Measurements from ENCODE around the gene LHX5.
"Not testable (repeated sequence)": the region's sequence is repeated elsewhere in the genome, so short reads cannot be mapped to it uniquely, and the experiment has no call there.

LHX5 gene
- total RNA-seq: 0 to 0.07 (median 0) reads per million in 18 experiments

DNA sequence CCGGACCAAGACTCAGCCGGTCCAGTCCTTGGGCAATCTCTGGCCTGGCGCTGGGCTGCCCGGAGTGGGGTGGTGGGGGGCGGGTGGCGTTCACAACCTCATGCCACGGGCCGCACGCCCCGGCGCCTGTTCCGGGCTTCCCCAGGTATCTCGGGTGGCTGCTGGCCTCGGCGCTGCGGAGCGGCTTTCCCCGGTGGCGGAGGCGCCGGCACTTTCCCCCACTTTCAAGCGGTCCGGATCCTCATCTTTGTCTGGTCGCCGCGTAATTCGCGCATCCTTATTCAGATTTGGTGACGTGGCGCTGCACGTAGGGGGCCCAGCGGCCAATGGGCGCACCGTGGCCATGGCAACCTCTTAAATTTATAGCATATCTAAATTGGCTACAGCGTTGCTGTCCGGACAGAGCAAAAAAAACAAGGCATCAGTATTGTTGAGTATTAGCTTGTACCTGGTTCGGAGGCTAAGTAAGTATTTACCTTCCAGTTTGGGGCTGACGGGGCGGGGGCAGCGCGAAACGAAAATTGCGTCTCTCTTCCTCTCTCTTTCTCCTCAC, at the start of gene LHX5:
Gene LHX5, minus strand, starts transcription at position 253 of the 553 bp plus-strand sequence. CDS start 373 bp downstream, outside the sequence.
- no peak for DNase-seq

DNA sequence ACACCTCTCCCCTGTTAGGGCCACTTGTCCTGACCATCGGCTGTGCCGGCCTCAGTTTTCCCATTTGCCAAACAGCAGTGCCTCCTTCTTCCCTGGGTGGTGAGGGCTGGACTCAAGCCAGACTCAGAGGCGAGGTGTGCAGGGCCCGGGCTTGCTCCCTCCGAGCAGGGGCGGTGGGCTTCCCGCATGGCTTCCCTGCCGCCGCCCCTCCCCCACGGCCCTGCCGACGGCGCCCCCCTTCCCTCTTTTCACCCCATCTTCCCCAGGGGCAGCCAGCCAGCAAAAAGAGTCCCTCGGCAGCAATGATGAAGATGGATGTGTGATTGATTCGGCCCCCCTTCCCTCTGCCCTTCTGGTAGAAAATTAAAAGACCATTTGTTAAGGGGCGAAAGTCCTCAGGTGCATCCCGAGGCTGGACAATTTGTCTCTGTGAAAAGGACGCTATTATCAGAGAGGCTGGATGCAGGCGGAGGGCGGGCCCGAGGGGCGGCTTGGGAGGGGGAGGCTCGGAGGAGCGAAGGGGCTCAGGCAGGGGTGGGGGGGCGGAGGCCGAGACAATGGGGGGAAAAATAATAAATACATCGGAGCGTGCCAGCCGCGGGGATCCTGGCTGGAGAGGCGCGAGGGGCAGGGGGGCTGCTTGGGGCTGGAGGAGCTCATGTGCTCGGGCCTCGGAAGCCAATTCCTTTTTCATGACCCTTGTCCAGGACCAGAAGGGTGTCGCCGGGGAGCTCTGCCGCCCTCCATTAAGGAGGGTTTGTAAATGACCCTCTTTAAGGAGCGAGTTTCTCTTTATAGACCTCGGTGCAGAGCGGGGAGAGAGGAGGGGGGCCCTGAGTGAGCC, 48.0 kb upstream of the LHX5 start:
- no peak for DNase-seq

- DNase-seq: no peak
These were observed 43.6 kb upstream of the LHX5 start for GRCh38 chr12:113515082-113515856.

GRCh38 chr12:113514602-113515001, 42.9 kb upstream of the LHX5 start:
- DNase-seq: no peak

DNA sequence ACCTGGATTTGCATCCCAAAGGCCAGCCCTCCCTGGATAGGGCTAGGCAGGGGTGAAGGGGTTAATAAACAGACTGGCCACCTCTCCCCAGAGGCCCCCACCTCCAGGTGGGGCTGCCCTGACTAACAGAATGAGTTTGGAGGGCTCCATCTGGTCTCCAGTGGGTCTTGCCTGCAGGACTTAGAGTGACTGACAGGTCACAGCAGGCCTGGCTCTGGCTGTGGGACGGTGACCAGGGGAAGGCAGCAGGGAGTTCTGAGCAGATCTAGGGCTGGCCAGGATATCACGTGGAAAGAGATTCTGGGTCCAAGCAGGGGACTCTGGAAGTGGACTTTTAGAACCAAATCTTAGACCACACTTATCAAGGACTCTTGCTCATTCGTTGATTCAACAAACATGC, 40.9 kb upstream of the LHX5 start:
- DNase-seq: no peak

DNA sequence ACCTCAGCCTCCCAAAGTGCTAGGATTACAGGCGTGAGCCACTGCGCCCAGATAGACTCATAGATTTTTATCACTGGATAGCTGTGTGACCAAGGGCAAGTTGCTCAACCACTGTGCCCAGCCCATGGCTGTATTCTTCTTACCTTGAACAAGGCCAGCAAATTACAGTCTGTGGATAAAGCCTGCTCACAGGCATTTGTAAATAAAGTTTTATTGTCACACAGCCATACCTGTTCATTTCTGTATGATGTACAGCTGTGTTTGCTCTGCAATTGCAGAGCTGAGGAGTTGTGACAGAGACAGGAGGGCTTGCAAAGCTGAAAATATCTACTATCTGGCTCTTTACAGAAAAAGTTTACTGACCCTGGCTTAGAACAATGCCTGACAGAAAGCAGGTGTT, 35.2 kb upstream of the LHX5 start:
- DNase-seq: no peak

DNA sequence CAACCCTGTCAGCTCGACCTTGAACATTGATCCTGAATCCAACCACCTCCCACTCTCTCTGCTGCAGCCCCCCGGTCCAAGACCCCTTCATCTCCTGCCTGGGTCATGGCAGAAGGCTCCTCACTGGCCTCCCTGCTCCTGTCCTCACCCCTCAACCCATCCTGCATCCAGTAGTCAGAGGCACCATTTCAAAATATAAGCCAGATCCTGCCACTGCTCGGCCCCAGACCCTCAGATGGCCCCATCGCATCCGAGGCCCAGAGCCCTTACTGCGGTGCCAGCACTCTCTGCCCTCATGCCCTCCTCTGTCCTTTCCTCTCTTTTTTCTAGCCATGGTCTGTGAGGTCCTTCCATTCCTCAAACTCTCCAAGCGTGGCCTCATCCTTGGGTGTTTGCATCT, 34.3 kb upstream of the LHX5 start:
- no peak for DNase-seq

DNA sequence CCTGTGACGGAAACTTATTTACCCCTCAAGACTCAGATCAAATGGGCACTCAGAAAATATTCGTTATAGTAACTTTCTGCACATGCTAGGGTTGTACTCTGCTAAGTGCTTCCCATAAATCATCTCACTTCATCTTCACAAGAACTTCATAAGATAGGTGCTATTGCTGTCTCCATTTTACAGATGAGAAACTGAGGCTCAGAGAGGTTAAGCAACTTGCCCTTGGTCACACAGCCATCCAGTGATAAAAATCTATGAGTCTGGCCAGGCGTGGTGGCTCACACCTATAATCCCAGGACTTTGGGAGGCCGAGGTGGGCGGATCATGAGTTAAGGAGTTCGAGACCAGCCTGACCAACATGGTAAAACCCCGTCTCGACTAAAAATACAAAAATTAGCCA, 33.2 kb upstream of the LHX5 start:
- no peak for DNase-seq

DNA sequence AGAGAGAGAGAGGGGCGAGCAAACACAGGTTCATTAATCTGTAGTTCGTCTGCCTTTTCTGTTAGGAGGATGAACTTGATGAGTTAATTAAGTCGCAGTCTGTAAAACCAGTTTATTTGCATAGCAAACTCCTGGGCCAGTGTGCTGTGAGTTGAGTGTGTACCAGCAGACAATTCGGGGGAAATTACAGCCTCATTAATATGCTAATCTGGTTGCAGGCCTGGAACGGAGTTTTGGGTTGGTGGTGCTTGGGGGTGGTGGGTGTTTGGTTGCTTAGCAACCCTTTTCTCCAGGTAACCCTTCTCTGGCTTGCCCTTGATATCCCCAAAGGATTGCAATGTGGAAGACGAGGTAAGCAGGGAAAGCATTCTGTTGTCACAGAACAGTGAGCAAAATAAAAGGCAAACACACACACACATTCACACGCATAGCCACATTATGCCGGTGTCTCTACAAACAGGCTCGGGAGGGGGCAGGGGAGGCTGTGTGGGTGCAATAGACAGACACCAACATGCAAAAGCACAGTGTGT, 29.2 kb upstream of the LHX5 start:
- no peak for DNase-seq

GRCh38 chr12:113500306-113500675, 28.6 kb upstream of the LHX5 start:
- no peak for DNase-seq

GRCh38 chr12:113498490-113498889, 26.8 kb upstream of the LHX5 start:
- DNase-seq: no peak

DNA sequence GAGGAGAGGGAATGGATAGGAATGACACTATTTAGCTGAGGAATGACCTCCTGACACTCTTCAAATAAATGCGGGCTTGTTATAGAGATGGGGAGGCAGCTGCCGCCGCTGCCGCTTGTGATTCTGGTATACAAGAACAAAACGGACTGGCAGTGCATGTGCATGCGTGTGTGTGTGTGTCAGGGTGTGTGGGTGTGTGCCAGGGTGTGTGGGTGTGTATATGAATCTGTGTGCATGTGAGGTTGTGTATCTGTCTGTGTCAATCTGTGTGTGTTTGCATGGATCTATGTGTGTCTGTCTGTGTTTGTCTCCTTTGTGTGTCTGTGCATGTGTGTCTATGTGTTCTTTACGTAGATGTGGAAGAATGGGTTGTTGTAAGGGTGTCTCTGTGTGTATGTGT, 26.0 kb upstream of the LHX5 start:
- no peak for DNase-seq

DNA sequence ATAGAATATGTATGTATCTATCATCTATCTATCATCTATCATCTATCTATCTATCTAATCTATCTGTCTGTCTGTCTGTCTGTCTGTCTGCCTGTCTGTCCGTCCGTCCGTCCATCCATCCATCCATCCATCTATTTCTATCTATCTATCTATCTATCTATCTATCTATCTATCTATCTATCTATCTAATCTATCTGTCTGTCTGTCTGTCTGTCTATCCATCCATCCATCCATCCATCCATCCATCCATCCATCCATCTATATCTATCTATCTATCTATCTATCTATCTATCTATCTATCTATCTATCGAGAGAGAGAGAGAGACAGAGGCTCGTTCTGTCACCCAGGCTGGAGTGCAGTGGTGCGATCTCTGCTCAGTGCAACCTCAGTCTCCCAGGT, 24.3 kb upstream of the LHX5 start:
- not testable (repeated sequence) for DNase-seq

DNA sequence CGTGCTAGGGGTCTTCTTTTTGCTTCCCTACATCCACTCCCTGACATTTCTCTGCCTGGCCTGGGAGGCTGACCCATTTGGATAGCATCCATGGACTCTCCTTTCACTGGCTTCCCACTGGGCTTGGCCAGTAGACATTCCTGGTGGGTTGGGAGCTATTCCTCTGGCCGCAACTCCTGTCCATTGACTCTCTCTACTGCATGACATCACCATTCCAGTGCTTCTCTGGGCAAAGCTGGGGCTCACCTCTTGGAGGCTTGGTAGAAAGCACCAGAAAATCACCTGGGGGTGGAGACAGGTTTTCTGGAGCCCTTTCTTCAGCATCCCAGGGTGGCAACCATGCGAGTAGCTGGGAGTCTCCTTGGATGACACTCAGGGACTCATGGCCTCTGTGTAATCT, 16.7 kb upstream of the LHX5 start:
- DNase-seq: no peak

DNA sequence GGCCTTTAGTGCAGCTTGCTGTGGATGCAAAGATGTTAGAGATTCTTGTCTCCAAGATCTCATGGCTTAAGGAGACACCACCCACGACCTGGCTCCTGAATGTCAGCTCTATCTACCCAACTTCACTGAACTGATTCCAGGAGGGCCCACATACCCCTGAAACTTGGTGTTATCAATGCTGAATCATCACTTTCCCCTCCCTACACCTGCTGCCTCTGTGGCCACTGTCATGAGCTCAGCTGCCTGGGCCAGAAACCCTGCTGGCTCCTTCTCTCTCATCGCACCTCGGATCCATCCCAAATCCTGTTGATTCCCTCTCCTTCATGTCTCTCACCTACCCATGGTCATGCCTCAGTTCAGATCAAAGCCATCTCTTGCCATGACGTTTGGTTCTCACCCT, 15.1 kb upstream of the LHX5 start:
- DNase-seq: no peak

DNA sequence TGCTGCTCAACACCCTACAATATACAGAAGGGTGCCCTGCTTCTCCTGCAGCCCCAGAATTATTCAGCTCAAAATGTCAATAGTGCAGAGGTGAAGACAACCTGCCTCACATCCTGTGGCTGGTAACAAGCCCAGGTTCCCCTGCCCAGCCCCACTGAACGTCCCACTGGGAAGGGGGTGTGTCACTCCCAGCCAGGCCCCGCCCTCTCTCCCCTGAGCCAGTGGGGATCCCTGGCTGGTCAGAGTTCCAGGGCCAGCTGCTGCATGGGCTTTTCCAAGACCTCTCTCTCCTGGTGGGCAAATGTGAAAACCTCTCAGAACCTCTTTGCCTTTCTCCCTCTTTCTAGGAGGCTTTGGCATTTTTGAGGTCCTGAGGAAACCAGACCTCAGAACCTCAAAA, 13.7 kb upstream of the LHX5 start:
- no peak for DNase-seq

GRCh38 chr12:113482334-113482733, 10.7 kb upstream of the LHX5 start:
- no peak for DNase-seq

DNA sequence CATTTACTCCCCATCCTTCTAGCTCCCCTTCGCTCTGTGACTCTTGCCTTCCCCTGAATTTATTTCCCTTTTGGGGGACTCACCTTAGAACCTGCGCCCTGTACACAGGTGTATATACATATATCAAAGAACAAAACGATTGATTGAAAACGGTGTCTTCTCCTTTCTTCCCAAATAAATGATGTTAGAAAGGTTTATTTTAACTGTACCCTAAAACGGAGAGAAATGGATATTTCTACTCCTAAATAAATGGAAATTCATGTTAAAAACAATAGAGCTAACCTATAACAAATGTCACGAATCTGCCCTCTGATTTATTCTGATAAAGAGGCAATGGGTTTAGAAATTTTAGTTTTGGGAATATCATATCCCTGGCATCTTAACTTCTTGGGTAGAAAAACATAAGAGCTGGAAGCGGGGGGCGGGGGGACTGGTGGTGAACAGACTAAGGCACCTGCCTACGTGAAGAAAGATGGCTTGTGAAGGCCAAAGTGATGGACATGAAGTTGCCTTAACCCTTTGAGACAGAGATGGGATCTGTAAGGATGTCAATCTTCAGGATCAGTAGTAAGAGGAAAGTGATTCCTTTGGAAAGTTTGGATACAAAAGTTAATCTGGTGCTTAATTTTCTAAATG, 8.8 kb upstream of the LHX5 start:
- no peak for DNase-seq

GRCh38 chr12:113479590-113480335, 8.1 kb upstream of the LHX5 start:
- DNase-seq: peak in 1 of 2 donors; percentile 16

- DNase-seq: peak in 1 of 2 donors; percentile 7
These were observed 7.5 kb upstream of the LHX5 start for GRCh38 chr12:113479216-113479589.

GRCh38 chr12:113478351-113479011, 6.8 kb upstream of the LHX5 start:
- DNase-seq: no peak

GRCh38 chr12:113477842-113478215, 6.2 kb upstream of the LHX5 start:
- DNase-seq: no peak
